H1 (cell line): Measurements from ENCODE around the gene SELENBP1. TPM values are rescaled to one million over a fixed set of nuclear protein-coding genes. Genes with fewer than 3 reads are reported as not detected.

Experiments used
- ASH2L ChIP-seq: fragments of 200-600, 300-600 bp; sonication (generic); IDR thresholded peaks from one replicate; pipeline ENCODE4 v1.7.1; 2017; ENCODE audit warnings: low read length
- CHD2 ChIP-seq: IDR thresholded peaks from 2 replicates; pipeline ENCODE4 v1.6.1; 2012; ENCODE audit warnings: low read length, improper control_type of control experiment
- FOSL1 ChIP-seq: IDR thresholded peaks from 2 replicates; pipeline ENCODE4 v1.6.1; 2011; ENCODE audit warnings: mild to moderate bottlenecking, low read depth, low read length, moderate library complexity; ENCODE audit not compliant: insufficient read depth
- JUND ChIP-seq: IDR thresholded peaks from 2 replicates; pipeline ENCODE4 v1.6.1; 2011; ENCODE audit warnings: mild to moderate bottlenecking, improper control_type of control experiment, low read length
- MAFK ChIP-seq: IDR thresholded peaks from 2 replicates; pipeline ENCODE4 v1.6.1; 2012; ENCODE audit warnings: low read depth, mild to moderate bottlenecking, improper control_type of control experiment, low read length
- SIRT6 ChIP-seq: IDR thresholded peaks from one replicate; pipeline ENCODE4 v1.7.1; 2012; ENCODE audit warnings: low read length, inconsistent platforms
- SIX5 ChIP-seq: IDR thresholded peaks from 2 replicates; pipeline ENCODE4 v1.6.1; 2011; ENCODE audit warnings: mild to moderate bottlenecking, low read depth, low read length
- YY1 ChIP-seq: IDR thresholded peaks from 2 replicates; pipeline ENCODE4 v1.6.1; 2011; ENCODE audit warnings: low read depth, mild to moderate bottlenecking, low read length
- polyA plus RNA-seq, 7 experiments: library from polyadenylated mRNA; depleted of rRNA in 3 of 7; stranded (reverse) in 5 of 7; unstranded in 2 of 7; fragments of >200 nt in 5 of 7; fragments of 200-250 nt in 2 of 7; gene quantifications; 1 replicate in 5 of 7; 2 replicates in 1 of 7; 4 replicates in 1 of 7; pipeline versions ENCODE4 v1.2.1 to v1.2.3, GENCODE V29; 2011 to 2013; ENCODE audit warnings: missing spikeins in 2 of 7, mixed read lengths in 2 of 7
- total RNA-seq: library from RNA; stranded (reverse); fragmentation: NEBNext Ultra II Directional; extraction: Animal tissue kit (Norgen Biotek cat#: 25700); gene quantifications from 2 replicates; pipeline ENCODE4 v1.2.1, GENCODE V29; 2021
- TF ChIP-seq, protein P1 (sequence below): fragments of 300-600 bp; sonication (generic); IDR thresholded peaks from 2 replicates; pipeline ENCODE4 v1.7.1; 2012; ENCODE audit warnings: low read length, moderate library complexity, mild to moderate bottlenecking, inconsistent platforms; ENCODE audit not compliant: insufficient replicate concordance
- TF ChIP-seq, protein P2 (sequence below): IDR thresholded peaks from 2 replicates; pipeline ENCODE4 v1.6.1; 2012; ENCODE audit warnings: inconsistent platforms

The SELENBP1 gene
- total and polyA plus RNA-seq, 2 of the 8 experiments (the other 6 are each of a cell fraction or from before 2014, with no cell fraction given) = 20.0 to 32.4 TPM

DNA sequence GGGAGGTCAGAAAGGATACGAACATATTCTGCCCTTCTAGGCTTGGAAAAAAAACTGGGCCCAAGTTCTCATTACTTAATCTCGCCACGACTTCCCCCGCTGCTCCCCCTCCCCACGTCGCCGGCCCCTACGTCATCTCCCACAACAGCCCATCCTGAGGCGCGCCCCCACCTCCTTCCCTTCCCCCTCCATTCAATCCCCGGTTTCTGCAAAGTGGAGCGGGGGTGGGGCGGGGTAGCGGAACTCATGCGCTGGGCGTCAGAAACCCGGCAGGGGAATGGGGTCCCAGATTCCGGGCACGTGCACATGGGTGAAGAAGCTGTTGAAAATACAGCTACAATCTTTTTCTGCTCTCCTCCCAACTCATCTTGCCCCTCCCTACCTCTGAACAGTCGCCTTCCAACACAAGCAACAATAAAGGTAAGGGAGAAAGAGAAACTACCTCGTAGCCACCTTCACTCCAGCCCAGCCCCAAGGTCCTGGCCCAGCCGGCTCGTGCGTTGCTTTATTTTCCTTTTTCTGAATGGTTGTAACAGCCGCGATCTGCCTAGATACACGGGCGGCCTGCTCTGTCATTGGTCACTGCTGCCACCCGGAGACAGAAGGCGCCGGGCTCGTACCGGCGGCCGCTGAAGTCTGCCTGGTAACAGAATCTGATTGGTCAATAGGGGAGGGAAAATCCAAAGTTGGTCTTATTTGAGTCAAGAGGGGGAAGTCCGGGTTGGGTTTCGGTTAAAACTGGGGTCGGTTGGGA, 25.6 kb downstream of the SELENBP1 start, which contains the start of gene RFX5 (continued):
- TF ChIP-seq, protein P1, sequence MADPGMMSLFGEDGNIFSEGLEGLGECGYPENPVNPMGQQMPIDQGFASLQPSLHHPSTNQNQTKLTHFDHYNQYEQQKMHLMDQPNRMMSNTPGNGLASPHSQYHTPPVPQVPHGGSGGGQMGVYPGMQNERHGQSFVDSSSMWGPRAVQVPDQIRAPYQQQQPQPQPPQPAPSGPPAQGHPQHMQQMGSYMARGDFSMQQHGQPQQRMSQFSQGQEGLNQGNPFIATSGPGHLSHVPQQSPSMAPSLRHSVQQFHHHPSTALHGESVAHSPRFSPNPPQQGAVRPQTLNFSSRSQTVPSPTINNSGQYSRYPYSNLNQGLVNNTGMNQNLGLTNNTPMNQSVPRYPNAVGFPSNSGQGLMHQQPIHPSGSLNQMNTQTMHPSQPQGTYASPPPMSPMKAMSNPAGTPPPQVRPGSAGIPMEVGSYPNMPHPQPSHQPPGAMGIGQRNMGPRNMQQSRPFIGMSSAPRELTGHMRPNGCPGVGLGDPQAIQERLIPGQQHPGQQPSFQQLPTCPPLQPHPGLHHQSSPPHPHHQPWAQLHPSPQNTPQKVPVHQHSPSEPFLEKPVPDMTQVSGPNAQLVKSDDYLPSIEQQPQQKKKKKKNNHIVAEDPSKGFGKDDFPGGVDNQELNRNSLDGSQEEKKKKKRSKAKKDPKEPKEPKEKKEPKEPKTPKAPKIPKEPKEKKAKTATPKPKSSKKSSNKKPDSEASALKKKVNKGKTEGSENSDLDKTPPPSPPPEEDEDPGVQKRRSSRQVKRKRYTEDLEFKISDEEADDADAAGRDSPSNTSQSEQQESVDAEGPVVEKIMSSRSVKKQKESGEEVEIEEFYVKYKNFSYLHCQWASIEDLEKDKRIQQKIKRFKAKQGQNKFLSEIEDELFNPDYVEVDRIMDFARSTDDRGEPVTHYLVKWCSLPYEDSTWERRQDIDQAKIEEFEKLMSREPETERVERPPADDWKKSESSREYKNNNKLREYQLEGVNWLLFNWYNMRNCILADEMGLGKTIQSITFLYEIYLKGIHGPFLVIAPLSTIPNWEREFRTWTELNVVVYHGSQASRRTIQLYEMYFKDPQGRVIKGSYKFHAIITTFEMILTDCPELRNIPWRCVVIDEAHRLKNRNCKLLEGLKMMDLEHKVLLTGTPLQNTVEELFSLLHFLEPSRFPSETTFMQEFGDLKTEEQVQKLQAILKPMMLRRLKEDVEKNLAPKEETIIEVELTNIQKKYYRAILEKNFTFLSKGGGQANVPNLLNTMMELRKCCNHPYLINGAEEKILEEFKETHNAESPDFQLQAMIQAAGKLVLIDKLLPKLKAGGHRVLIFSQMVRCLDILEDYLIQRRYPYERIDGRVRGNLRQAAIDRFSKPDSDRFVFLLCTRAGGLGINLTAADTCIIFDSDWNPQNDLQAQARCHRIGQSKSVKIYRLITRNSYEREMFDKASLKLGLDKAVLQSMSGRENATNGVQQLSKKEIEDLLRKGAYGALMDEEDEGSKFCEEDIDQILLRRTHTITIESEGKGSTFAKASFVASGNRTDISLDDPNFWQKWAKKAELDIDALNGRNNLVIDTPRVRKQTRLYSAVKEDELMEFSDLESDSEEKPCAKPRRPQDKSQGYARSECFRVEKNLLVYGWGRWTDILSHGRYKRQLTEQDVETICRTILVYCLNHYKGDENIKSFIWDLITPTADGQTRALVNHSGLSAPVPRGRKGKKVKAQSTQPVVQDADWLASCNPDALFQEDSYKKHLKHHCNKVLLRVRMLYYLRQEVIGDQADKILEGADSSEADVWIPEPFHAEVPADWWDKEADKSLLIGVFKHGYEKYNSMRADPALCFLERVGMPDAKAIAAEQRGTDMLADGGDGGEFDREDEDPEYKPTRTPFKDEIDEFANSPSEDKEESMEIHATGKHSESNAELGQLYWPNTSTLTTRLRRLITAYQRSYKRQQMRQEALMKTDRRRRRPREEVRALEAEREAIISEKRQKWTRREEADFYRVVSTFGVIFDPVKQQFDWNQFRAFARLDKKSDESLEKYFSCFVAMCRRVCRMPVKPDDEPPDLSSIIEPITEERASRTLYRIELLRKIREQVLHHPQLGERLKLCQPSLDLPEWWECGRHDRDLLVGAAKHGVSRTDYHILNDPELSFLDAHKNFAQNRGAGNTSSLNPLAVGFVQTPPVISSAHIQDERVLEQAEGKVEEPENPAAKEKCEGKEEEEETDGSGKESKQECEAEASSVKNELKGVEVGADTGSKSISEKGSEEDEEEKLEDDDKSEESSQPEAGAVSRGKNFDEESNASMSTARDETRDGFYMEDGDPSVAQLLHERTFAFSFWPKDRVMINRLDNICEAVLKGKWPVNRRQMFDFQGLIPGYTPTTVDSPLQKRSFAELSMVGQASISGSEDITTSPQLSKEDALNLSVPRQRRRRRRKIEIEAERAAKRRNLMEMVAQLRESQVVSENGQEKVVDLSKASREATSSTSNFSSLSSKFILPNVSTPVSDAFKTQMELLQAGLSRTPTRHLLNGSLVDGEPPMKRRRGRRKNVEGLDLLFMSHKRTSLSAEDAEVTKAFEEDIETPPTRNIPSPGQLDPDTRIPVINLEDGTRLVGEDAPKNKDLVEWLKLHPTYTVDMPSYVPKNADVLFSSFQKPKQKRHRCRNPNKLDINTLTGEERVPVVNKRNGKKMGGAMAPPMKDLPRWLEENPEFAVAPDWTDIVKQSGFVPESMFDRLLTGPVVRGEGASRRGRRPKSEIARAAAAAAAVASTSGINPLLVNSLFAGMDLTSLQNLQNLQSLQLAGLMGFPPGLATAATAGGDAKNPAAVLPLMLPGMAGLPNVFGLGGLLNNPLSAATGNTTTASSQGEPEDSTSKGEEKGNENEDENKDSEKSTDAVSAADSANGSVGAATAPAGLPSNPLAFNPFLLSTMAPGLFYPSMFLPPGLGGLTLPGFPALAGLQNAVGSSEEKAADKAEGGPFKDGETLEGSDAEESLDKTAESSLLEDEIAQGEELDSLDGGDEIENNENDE = no peak
- TF ChIP-seq, protein P2, sequence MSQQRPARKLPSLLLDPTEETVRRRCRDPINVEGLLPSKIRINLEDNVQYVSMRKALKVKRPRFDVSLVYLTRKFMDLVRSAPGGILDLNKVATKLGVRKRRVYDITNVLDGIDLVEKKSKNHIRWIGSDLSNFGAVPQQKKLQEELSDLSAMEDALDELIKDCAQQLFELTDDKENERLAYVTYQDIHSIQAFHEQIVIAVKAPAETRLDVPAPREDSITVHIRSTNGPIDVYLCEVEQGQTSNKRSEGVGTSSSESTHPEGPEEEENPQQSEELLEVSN = peak; percentile 86
- no peak for TF ChIP-seq SIRT6
- no peak for TF ChIP-seq MAFK
- TF ChIP-seq JUND = peak; percentile 51; the same call in 1 of the 2 replicates
- no peak for TF ChIP-seq FOSL1
- peak; percentile 39; the same call in 1 of the 2 replicates for TF ChIP-seq CHD2
- peak; percentile 95 for TF ChIP-seq ASH2L
- TF ChIP-seq SIX5 = no peak
- TF ChIP-seq YY1 = no peak; the same call in 1 of the 2 replicates
